IMR-90 (cell line): ENCODE data around the gene MCTP1. TPM values are rescaled to one million over a fixed set of nuclear protein-coding genes. Genes with fewer than 3 reads are reported as not detected.
A peak's percentile ranks its signal among the peaks of the same experiment; 100 is the strongest.

ENCODE experiments used
- ATAC-seq: fragments of 200-7000 bp; cut with Tn5 transposase; 2 replicates; pipeline ENCODE4 v1.9.1; 2020; ENCODE audit warnings: low read depth, mild to moderate bottlenecking, moderate library complexity
- BruUV-seq: library from RNA; stranded (reverse); fragments of 400-500 nt; replicated peaks from 2 replicates; lab custom pipeline; 2021; lab: Mats Ljungman, UMichigan
- CTCF ChIA-PET: fragments of 300-600 bp; formaldehyde crosslinking; extraction: SDS; loops from one replicate; lab custom pipeline; 2021; ENCODE audit warnings: antibody characterized with exemption; lab: Yijun Ruan, JAX
- POLR2A ChIA-PET: fragments of 300-600 bp; sonication (Branson Sonifier 250); formaldehyde crosslinking; loops from one replicate; lab custom pipeline; 2022; ENCODE audit warnings: antibody characterized with exemption; ENCODE audit not compliant: unreplicated experiment; lab: Charles Lee
- DNase-seq: peaks from one replicate; pipeline ENCODE4 v3.0.0; 2013
- H2AFZ ChIP-seq: replicated peaks from 2 replicates; pipeline ENCODE3; 2013; ENCODE audit warnings: low read length, mild to moderate bottlenecking; ENCODE audit not compliant: poor library complexity
- H2AK5ac ChIP-seq: 2 replicates; pipeline ENCODE4 v1.6.1; 2013; ENCODE audit warnings: low read depth, low read length, inconsistent platforms
- H2AK9ac ChIP-seq: replicated peaks from 2 replicates; pipeline ENCODE3; 2013; ENCODE audit warnings: mild to moderate bottlenecking, low read depth, low read length, moderate library complexity; ENCODE audit not compliant: poor library complexity
- H2BK120ac ChIP-seq: 2 replicates; pipeline ENCODE4 v1.6.1; 2013; ENCODE audit warnings: low read depth, low read length, inconsistent platforms
- H2BK15ac ChIP-seq: 3 replicates; pipeline ENCODE4 v1.6.1; 2013; ENCODE audit warnings: low read depth, low read length, inconsistent platforms
- H2BK20ac ChIP-seq: 2 replicates; pipeline ENCODE4 v1.6.1; 2013; ENCODE audit warnings: low read depth, mild to moderate bottlenecking, inconsistent platforms, low read length, moderate library complexity
- H2BK5ac ChIP-seq: 2 replicates; pipeline ENCODE4 v1.6.1; 2013; ENCODE audit warnings: mild to moderate bottlenecking, low read depth, low read length, inconsistent platforms; ENCODE audit not compliant: poor library complexity, severe bottlenecking
- H3K14ac ChIP-seq: replicated peaks from 2 replicates; pipeline ENCODE4 v1.6.1; 2013; ENCODE audit warnings: low read depth, low read length, inconsistent platforms
- H3K18ac ChIP-seq: 2 replicates; pipeline ENCODE4 v1.6.1; 2013; ENCODE audit warnings: low read depth, low read length, control low read depth
- H3K23ac ChIP-seq: 2 replicates; pipeline ENCODE4 v1.6.1; 2013; ENCODE audit warnings: low read depth, low read length, inconsistent platforms
- H3K27ac ChIP-seq: 2 replicates; pipeline ENCODE4 v1.5.1; 2013; ENCODE audit warnings: mild to moderate bottlenecking, control low read depth, low read length; ENCODE audit not compliant: insufficient read depth
- H3K27me3 ChIP-seq: 2 replicates; pipeline ENCODE4 v1.6.1; 2013; ENCODE audit warnings: low read length; ENCODE audit not compliant: control insufficient read depth, insufficient read depth
- H3K36me3 ChIP-seq: 2 replicates; pipeline ENCODE4 v1.6.1; 2013; ENCODE audit warnings: low read length, mixed read lengths; ENCODE audit not compliant: control insufficient read depth, insufficient read depth
- H3K4ac ChIP-seq: 2 replicates; pipeline ENCODE4 v1.6.1; 2013; ENCODE audit warnings: low read depth, low read length, inconsistent platforms
- H3K4me1 ChIP-seq: 2 replicates; pipeline ENCODE4 v1.6.1; 2013; ENCODE audit warnings: low read length, mixed read lengths; ENCODE audit not compliant: control insufficient read depth, insufficient read depth
- H3K4me2 ChIP-seq: 2 replicates; pipeline ENCODE4 v1.6.1; 2013; ENCODE audit warnings: low read depth, mild to moderate bottlenecking, control low read depth, low read length, moderate library complexity
- H3K4me3 ChIP-seq: 2 replicates; pipeline ENCODE4 v1.5.1; 2013; ENCODE audit warnings: low read depth, mild to moderate bottlenecking, control low read depth, low read length, moderate library complexity; ENCODE audit not compliant: insufficient read depth
- H3K56ac ChIP-seq: 2 replicates; pipeline ENCODE4 v1.6.1; 2013; ENCODE audit warnings: low read length, inconsistent platforms; ENCODE audit not compliant: insufficient read depth; ENCODE audit errors: extremely low read depth
- H3K79me1 ChIP-seq, 2 experiments: 2 replicates each; pipeline ENCODE4 v1.6.1; 2013; ENCODE audit warnings: low read length in 2 of 2, inconsistent platforms in 1 of 2, low read depth in 1 of 2
- H3K9ac ChIP-seq: 2 replicates; pipeline ENCODE4 v1.6.1; 2013; ENCODE audit warnings: low read depth, low read length, control low read depth
- H3K9me1 ChIP-seq: 2 replicates; pipeline ENCODE4 v1.6.1; 2013; ENCODE audit warnings: low read length, inconsistent platforms; ENCODE audit not compliant: insufficient read depth
- H3K9me3 ChIP-seq: 2 replicates; pipeline ENCODE4 v1.6.1; 2013; ENCODE audit warnings: low read length; ENCODE audit not compliant: control insufficient read depth, insufficient read depth
- H4K20me1 ChIP-seq: 2 replicates; pipeline ENCODE4 v1.6.1; 2013; ENCODE audit warnings: low read length, inconsistent platforms; ENCODE audit not compliant: insufficient read depth
- H4K5ac ChIP-seq: 2 replicates; pipeline ENCODE4 v1.6.1; 2013; ENCODE audit warnings: mild to moderate bottlenecking, low read depth, low read length, control low read depth
- H4K8ac ChIP-seq, 2 experiments: 2 replicates each; pipeline ENCODE4 v1.6.1; 2013; ENCODE audit warnings: low read depth in 2 of 2, low read length in 2 of 2, control low read depth in 1 of 2, inconsistent platforms in 1 of 2
- H4K91ac ChIP-seq: 2 replicates; pipeline ENCODE4 v1.6.1; 2013; ENCODE audit warnings: low read depth, low read length, inconsistent platforms; ENCODE audit not compliant: insufficient read depth
- CEBPB ChIP-seq: IDR thresholded peaks from 2 replicates; pipeline ENCODE4 v1.6.1; 2012; ENCODE audit warnings: low read depth, low read length, improper control_type of control experiment
- MXI1 ChIP-seq: IDR thresholded peaks from 2 replicates; pipeline ENCODE4 v1.6.1; 2012; ENCODE audit warnings: low read depth, mild to moderate bottlenecking, low read length, moderate library complexity, borderline replicate concordance
- WGBS, 2 experiments: methylation state at CpG; one replicate each; pipeline versions ENCODE4 v1.1.5 to v1.1.7; 2013; ENCODE audit warnings: missing lambda C conversion rate in 2 of 2; ENCODE audit not compliant: insufficient read length in 1 of 2; ENCODE audit errors: extremely low coverage in 2 of 2; 5-methylcytosine and 5-hydroxymethylcytosine counted together
- dilution Hi-C: fragments of 300-500 bp; cut with HindIII; formaldehyde crosslinking; loops from one replicate; pipeline ENCODE4 v1.14.3; 2018; ENCODE audit warnings: low sequenced_read_pairs; ENCODE audit not compliant: unreplicated experiment
- in situ Hi-C: fragments of 300-500 bp; cut with MboI; formaldehyde crosslinking; loops from 3 replicates; pipeline ENCODE4 v1.14.3; 2019; ENCODE audit warnings: low sequenced_read_pairs, inconsistent platforms, mixed read lengths
- intact Hi-C: fragments of 100-400 bp; cut with micrococcal nuclease; formaldehyde crosslinking; loops from 2 replicates; pipeline ENCODE4 v1.10.0; 2022
- polyA plus RNA-seq, 3 experiments: library from polyadenylated mRNA; depleted of rRNA; stranded (reverse); fragments of >200 nt; gene quantifications; 2 replicates each; pipeline ENCODE4 v1.2.3, GENCODE V29; 2012; ENCODE audit warnings: low replicate concordance in 1 of 3
- total RNA-seq: library from RNA; depleted of rRNA; stranded (reverse); fragments of >200 nt; gene quantifications from 2 replicates; pipeline ENCODE4 v1.2.3, GENCODE V29; 2012

MCTP1 gene
- total and polyA plus RNA-seq, 2 of the 4 experiments (the other 2 are of a cell fraction), result 0.21 TPM; not detected in 1

- Histone ChIP-seq H3K27me3 (no peaks in the 10 kb centered on the region), H4K20me1 (no peaks in the 10 kb centered on the region), H2BK120ac (no peak overlapping the region), H3K9ac (no peak overlapping the region), H3K14ac (no peak overlapping the region), H4K8ac (no peak overlapping the region), H2AK9ac (peak overlapping the region; percentile 87), H3K4me3 (no peak overlapping the region), H3K9me3 (no peaks in the 10 kb centered on the region), H3K18ac (no peak overlapping the region), H3K36me3 (peaks cover 2% of the 10 kb centered on the region; the same call in 1 of the 2 replicates), H2BK5ac (no peak overlapping the region), H4K5ac (no peak overlapping the region), H3K27ac (no peak overlapping the region), H2AK5ac (no peak overlapping the region), H2BK20ac (no peak overlapping the region), H2AFZ (no peak overlapping the region), H3K9me1 (0 out of 2 replicates have a peak, but pooled peaks cover 3% of the 10 kb centered on the region), H2BK15ac (no peak overlapping the region), H4K91ac (no peak overlapping the region), H3K56ac (no peak overlapping the region), H3K79me1 (no peaks in the 10 kb centered on the region), H3K4me1 (peaks cover 4% of the 10 kb centered on the region), H3K23ac (no peak overlapping the region), H3K4me2 (no peak overlapping the region), H3K4ac (no peak overlapping the region)
- DNase-seq (peak; percentile 66), ATAC-seq (no peak)
- intact Hi-C loops, result loop anchor here (2.0 to 10.0 kb wide), 7 partner anchors 75 to 1105 kb away; partner anchors contain the start of genes KIAA0825 and SLF1
- 37% methylated on average over 2 of the region's 4 CpGs; no CpG with 5 or more reads in 1 of the 2 experiments for WGBS, 2 experiments
- CTCF ChIA-PET, result interaction anchor here (0.9 to 1.3 kb wide), 2 partner anchors 11 to 199 kb away, joined by 4 read pairs; no protein-coding TSS in a partner anchor
- BruUV-seq, result no TSS peak
- no peak for TF ChIP-seq MXI1
- peak; percentile 75 for TF ChIP-seq CEBPB
- in situ Hi-C loops, result loop anchor here (10.0 kb wide), 1 partner anchor 1107 kb away; the partner anchor contains the start of genes NR2F1 and NR2F1-AS1
- dilution Hi-C loops, result no loop called here
- POLR2A ChIA-PET, result no interaction called here
Measured at GRCh38 chr5:94691949-94692348, 592.9 kb downstream of the MCTP1 start.
